Calu3 (cell line): ENCODE measurements around the gene LANCL2. TPM values are rescaled to one million over a fixed set of nuclear protein-coding genes. Genes with fewer than 3 reads are reported as not detected.

Experiments used
- BruUV-seq: library from RNA; stranded (reverse); fragments of 400-500 nt; replicated peaks from 2 replicates; lab custom pipeline; 2021; lab: Mats Ljungman, UMichigan
- CTCF ChIA-PET: fragments of 300-600 bp; sonication (Branson Sonifier 250); formaldehyde crosslinking; loops from one replicate; lab custom pipeline; 2022; ENCODE audit warnings: antibody characterized with exemption; lab: Charles Lee
- DNase-seq: peaks from one replicate; pipeline ENCODE4 v3.0.0; 2022
- H3K27ac Mint-ChIP-seq: one replicate; pipeline ENCODE4 v1.8.0; 2022; ENCODE audit warnings: mixed read lengths; ENCODE audit not compliant: unreplicated experiment
- H3K27me3 Mint-ChIP-seq: one replicate; pipeline ENCODE4 v1.8.0; 2022; ENCODE audit warnings: mixed read lengths; ENCODE audit not compliant: unreplicated experiment
- H3K36me3 Mint-ChIP-seq: one replicate; pipeline ENCODE4 v1.8.0; 2022; ENCODE audit warnings: mild to moderate bottlenecking, moderate library complexity, mixed read lengths; ENCODE audit not compliant: insufficient read depth, unreplicated experiment
- H3K4me1 Mint-ChIP-seq: one replicate; pipeline ENCODE4 v1.8.0; 2022; ENCODE audit warnings: mild to moderate bottlenecking, low read depth, mixed read lengths; ENCODE audit not compliant: unreplicated experiment
- H3K4me3 Mint-ChIP-seq: one replicate; pipeline ENCODE4 v1.8.0; 2022; ENCODE audit warnings: mild to moderate bottlenecking, low read depth, moderate library complexity, mixed read lengths; ENCODE audit not compliant: unreplicated experiment
- H3K9me3 Mint-ChIP-seq: one replicate; pipeline ENCODE4 v1.8.0; 2022; ENCODE audit warnings: low read depth, mixed read lengths; ENCODE audit not compliant: unreplicated experiment
- CTCF ChIP-seq: fragments of 200-600 bp; IDR thresholded peaks from one replicate; pipeline ENCODE4 v1.8.0; 2022; ENCODE audit warnings: antibody characterized with exemption; ENCODE audit not compliant: unreplicated experiment
- intact Hi-C: fragments of 100-400 bp; cut with micrococcal nuclease; formaldehyde crosslinking; loops from one replicate; pipeline ENCODE4 v1.10.0; 2022; ENCODE audit not compliant: unreplicated experiment
- total RNA-seq: library from RNA; stranded (reverse); gene quantifications from 2 replicates; pipeline ENCODE4 v1.2.3, GENCODE V29; 2022

Gene LANCL2
- total RNA-seq, 1 experiment from 2014 or later, result 15.7 TPM

- no peak for TF ChIP-seq CTCF
- peaks cover 5% of the 10 kb centered on the region for H3K36me3 Mint-ChIP-seq
- H3K4me3 Mint-ChIP-seq, result no peak overlapping the region
- no peak overlapping the region for H3K27ac Mint-ChIP-seq
- H3K9me3 Mint-ChIP-seq, result no peaks in the 10 kb centered on the region
- intact Hi-C loops, result no loop called here
- BruUV-seq, result no TSS peak
- DNase-seq, result no peak
- no peaks in the 10 kb centered on the region for H3K4me1 Mint-ChIP-seq
- CTCF ChIA-PET, result no interaction called here
- no peaks in the 10 kb centered on the region for H3K27me3 Mint-ChIP-seq
These were observed 117.9 kb downstream of the LANCL2 start for GRCh38 chr7:55483046-55483445.

Other genes starting within 250 kb of the LANCL2 start
- gene VOPP1, start 207.2 kb downstream of the LANCL2 start, total RNA-seq, result 106 and 128 TPM in 2 replicates